Activated effector memory CD4-positive, alpha-beta T cell treated with Interleukin-2 at 50 U/mL for 16 hours (primary cell): Measurements from ENCODE around the gene STARD3.
"Not testable (repeated sequence)": the region's sequence is repeated elsewhere in the genome, so short reads cannot be mapped to it uniquely, and the experiment has no call there.

ENCODE experiments used
- DNase-seq: peaks from one replicate; pipeline ENCODE4 v3.0.0-alpha.2; 2020

The STARD3 gene

DNA sequence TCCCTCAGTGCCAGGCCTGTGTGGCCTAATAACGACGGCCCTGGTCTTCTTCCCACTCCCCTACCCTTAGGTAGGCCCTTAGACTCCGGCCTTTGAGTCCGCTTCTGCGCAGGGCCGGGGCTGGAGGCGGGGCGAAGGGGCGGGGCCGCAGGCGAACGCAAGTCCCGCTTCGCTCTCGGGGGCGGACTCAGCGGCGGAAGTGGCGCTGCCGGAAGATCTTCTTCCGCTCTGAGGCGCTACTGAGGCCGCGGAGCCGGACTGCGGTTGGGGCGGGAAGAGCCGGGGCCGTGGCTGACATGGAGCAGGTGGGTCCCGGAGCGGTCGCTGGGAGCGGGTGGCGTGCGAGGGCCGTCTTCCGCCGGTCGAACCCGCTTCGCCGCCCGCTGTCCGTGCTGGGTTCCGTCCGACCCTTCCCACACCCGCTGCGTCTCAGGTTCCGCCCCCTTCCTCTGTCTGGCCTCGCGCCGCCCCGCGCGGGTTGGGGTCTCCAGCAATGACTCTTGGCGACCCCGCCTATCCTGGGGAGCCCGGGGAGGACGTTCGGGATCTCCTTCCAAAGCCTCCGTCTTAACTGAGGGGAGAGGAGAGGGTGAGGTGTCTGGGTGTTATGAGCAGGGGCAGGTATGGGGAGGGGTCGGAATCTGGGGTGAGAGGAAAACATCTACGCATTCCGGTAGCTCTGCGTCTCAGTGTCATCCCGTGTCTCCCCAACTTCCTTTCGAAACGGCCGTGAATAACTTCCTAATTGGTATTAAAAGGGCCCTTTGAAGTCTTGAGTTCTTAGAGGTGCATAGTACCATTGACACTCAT is at the start of gene STARD3:
STARD3 (plus strand) TSS at position 218 of the 810 bp plus-strand sequence. CDS start 16,388 bp downstream, outside the sequence.
- DNase-seq = peak; percentile 87

DNA sequence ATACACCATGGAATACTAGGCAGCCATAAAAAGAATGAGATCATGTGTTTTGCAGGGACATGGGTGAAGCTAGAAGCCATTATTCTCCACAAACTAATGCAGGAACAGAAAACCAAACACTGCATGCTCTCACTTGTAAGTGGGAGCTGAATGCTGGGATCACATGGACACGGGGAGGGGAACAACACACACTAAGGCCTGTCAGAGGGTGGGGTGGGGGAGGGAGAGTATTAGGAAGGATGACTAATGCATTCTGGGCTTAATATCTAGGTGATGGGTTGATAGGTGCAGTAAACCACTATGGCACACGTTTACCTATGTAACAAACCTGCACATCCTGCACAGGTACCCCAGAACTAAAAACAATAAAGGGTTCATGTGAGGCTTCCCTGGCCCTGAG is 46.8 kb upstream of the STARD3 start:
- not testable (repeated sequence) for DNase-seq

DNA sequence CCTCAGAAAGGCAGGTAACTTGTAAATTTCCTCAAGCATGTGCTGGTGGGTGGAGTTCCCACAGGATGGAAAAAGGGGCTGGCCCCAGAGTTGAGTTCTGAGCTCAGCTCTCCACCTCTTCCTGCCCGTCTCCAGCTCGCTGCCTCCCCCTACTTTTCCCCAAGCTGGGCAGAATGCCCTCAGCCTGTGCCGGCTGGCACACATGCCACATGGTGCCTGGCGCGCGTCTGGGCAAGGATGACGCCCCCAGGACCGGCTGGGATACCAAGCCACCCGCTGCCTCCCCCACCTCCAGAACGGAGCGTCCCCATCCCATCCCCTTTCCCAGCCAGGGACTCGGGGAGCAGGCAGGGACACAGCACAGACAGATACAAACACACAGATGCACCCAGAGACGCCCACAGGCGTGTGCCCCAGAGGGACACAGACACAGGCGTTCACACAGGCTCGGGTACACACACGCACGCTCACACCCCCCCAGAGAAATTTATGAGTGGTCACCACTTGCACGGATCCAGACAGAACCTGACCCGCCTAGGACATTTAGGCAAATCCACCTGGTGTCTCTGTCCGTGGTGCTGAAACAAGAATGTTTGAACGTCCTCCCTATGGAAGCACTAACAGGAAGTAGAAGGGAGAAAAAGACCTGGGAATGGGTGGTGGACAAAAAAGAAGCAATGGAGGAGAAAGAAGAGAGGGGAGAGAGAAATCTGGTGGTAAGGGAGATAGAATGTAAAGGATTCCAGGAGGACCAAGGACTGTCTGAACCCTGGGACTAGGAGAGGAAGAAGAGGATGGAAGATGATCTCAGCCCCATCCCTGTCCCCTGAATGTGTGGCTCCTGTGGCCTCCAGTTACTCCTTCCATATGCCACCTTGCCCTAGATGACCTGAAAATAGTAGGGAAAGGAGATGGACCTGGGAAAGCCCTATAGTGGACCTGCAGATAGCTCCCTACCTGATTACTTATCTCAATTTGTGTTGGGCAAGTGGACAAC is 44.7 kb upstream of the STARD3 start:
- DNase-seq = no peak

DNA sequence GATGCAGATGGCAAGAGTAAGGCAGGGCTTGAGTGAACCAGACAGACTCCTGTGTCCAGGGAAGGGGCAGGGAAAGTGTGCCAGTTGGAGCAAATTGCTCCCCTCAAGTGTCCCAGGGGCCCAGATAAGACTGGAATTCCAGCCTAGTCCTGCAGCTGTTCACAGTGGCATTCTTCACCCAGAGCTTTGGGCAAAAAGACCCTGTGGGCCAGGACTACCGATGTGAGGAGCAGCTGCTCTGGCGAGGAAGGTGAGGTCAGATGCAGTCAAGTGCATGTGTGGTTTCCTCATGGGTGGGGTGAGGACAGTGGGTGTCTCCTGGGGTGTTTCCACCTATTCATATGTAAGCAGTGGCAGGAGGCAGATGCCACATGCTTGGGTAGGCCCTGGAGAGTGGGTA is 43.6 kb upstream of the STARD3 start:
- no peak for DNase-seq

- no peak for DNase-seq
These were observed 41.6 kb upstream of the STARD3 start for GRCh38 chr17:39595294-39595693.

DNA sequence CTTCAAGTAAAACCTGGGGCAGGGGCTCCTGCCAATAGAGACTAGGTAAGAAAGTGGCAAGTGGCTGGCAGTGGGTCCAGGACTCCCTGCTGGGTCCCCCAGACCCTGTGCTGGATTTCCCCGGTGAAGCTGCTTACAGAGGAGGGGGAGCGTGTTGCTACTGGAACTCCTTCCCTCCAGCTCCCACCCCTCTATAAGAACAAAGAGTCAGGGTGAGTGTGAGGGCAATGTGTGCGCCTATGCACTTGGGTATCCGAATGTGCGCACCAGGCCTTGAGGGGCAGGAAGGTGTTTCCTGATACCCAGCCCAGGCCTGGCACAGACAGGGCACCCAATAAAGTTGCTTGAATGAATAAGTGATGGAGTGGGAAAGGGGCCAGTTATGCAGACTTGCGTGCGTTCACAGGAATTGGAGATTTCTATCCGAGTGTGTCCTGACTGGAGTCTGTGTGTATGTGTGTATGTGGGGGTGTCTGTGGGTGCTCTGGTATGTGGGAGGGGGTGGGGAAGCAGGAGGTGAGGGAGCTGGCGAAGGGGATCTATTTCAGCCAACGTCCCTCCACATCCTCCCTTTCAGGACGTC is 40.9 kb upstream of the STARD3 start:
- no peak for DNase-seq

DNA sequence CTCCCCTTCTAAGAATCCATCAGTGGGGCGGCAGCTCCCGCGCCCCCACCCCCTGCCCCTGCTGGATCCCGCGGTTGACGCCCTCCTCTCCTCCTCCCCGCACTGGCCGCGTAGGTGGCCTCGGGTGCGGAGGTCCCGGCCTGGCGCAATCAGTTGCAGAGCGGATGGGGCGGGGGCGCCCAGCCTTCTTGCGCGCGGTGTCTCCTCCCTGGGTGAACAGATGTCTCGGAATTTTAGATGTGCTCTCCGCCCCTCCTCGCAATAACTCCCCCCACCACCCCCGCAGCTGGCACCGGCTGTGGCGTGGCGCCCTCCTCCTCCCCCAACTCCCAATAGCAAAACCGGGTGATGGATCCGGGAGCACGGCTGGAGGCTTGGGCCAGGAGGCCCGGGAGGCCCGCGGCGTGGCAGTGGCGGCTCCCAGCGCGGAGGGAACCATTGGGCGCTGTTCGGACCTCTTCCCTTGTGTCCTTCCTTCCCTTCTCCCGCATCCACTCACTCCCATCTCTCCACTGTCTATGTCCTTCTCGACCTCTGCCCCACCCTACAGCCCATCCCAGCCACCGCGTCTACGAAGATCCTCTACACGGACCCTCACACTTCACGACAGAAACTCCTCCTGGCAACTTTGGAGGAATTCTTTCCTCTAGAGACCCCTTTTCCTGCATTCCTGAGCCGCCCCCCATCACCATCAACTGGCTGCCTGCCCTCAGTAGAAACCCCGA is 40.2 kb upstream of the STARD3 start:
- no peak for DNase-seq

GRCh38 chr17:39597372-39598046 is 39.4 kb upstream of the STARD3 start:
- no peak for DNase-seq

DNA sequence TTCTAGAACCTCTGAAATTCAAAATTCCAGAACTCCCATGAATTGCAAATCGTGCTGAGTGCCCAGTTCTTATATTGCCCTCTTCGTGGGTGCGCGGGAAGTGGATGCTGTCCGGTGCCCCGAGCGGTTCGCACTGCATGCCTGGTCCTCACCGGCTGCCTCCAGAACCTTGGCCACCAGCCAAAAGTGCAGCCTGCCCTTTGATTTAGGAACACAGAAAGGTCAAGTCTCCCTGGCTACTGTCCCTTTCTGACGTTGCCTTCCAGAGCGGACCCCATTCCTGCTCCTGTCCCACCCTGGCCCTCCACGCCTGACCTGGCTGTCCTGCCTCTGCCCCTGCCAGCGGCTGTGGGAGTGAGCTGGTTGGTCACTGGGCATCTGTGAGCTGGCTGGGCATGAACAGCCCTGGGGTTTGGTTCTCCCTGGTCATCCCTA is 38.9 kb upstream of the STARD3 start:
- no peak for DNase-seq

- DNase-seq = no peak
These were observed 38.3 kb upstream of the STARD3 start for GRCh38 chr17:39598630-39599003.

DNA sequence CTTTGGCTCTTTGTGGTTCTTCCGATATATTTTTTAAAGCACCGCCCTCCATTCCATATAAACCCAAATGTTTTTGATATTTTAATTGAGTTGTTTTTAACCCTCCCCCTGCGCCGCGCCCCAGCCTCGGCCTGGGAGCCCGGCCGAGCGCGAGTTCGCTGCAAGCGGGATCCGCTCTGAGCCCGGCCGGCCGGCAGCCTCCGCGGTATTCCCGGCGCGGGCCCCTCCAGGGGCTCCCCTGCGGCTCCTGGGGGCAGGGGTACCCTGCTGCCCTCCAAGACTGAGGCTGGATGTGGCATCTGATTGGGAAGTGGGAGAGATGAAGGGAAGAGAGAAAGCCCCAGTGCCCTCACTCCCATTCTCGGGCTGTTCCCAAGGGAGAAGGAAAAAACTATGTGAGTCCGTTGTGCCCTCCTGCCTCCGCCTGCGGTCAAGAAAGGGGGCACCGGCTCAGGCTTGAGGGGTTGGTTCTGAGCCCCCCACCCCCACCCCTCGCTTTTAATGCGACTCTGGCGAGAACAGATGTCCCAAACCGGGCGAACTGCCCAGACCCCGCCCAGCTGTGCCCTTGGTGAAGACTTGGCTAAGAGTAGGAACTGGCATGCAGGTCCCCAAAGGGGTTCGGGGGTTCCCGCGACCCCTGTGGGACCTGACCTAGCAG is 37.8 kb upstream of the STARD3 start:
- no peak for DNase-seq

DNA sequence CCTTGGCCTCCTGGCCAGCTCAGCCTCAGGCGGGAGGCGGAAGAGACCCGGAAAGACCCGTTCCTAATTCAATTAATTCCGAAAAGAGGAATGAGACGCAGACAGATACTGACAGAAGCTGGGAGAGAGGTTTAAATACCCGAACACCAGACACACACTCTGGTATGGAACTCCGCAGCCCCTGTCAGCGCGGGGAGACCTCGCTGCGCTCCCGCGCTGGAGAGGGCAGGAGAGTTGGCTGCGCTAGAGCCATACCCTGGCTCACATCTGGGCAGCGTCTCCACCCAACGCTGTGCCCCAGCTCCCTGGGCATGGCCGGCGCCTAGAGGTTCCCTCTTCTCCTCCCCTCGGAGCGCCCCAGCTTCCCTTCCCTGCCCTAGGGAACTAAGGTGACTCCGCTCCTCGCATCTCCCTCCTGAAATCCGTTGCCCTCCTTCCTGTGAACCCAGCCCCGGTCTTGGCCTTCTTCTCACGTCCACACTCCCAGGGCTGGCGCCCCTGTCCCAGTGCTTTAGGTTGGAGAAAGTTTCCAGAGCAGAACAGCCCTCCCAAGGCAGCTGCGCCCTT is 37.2 kb upstream of the STARD3 start:
- DNase-seq = no peak

GRCh38 chr17:39600288-39600996 is 36.5 kb upstream of the STARD3 start:
- DNase-seq = no peak

GRCh38 chr17:39600997-39601597 is 35.8 kb upstream of the STARD3 start:
- DNase-seq = no peak

GRCh38 chr17:39601758-39602532 is 35.0 kb upstream of the STARD3 start:
- no peak for DNase-seq

- DNase-seq = no peak
These were observed 34.2 kb upstream of the STARD3 start for GRCh38 chr17:39602533-39603303.

DNA sequence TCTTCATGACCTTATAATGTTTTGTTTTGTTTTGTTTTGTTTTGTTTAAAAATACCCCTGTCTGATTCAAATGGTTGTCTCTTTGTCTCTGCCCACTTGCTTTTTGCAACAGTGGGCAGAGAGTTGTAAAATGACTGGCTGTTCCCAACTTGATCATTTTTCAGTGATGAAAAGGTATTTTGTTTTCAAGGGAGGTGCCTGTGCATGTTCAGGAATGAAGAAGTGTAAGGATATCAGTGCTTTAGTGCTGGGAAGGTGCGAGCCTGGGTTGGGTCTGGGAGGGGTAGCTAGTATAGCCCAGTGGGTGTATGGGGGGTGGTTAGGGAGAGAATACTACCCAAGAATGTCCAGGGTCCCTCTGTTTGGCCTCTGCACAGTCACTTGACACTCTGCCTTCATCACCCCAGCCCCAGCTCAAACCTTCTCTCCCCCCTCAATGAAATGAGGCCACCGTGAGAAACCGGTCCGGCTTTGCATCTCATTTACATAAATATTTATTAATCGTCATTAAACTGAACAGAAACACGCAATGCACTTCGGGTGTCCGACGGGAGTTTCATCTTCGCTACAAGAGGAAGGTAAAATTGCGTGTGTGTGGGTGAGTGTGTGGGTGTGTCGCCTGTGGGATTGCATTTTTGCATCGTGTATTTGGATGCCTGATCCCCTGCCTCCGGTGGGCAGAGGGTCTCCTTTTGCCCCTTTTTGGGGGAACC is 33.5 kb upstream of the STARD3 start:
- DNase-seq = no peak
